ENCODE results near the gene TMOD2. TPM values are rescaled to one million over a fixed set of nuclear protein-coding genes. Genes with fewer than 3 reads are reported as not detected.
"Not testable (repeated sequence)": the region's sequence is repeated elsewhere in the genome, so short reads cannot be mapped to it uniquely, and the experiment has no call there.

Gene TMOD2
- total RNA-seq, 1 donor from 2014 or later, result 11.4 TPM

DNA sequence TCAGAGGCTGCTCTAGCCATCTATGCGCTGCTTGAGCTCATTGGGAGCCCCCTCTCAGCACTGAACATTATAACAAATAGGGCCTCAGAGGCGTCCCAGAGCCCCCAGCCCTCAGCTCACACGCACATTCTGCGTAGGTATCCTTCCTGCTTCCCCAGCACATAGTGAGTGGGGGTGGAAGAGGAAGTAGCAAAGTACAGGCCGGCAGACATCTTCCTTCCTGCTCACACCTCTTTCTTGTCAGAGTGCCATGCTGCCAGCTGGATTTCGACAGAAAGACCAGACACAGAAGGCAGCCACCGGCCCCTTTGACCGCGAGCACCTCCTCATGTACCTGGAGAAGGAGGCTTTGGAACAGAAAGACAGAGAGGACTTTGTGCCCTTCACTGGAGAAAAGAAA, 16.6 kb downstream of the TMOD2 start:
- no peak for DNase-seq (ENCODE audit: extremely low read depth, low read depth, low spot score)

DNA sequence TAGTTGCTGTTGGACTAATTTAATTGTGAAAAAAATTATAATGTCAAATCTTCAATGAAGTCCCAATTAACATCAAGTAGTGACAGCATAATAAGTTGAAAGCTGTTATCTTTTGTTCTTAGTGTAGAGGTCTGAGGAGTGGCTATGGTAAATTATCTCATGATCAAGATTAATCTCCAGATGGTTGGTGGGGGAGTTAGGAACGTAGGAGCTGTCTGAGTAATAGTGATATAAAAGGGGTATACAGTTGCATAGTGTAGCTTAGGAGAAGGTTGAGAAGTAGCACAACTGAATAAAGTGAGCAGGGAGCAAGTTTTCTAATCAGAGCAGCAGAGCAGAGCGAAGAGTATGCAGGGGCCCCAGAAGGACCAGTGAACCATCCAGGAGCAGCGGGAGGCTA, 19.5 kb downstream of the TMOD2 start:
- DNase-seq (ENCODE audit: extremely low read depth, low read depth, low spot score), result no peak

DNA sequence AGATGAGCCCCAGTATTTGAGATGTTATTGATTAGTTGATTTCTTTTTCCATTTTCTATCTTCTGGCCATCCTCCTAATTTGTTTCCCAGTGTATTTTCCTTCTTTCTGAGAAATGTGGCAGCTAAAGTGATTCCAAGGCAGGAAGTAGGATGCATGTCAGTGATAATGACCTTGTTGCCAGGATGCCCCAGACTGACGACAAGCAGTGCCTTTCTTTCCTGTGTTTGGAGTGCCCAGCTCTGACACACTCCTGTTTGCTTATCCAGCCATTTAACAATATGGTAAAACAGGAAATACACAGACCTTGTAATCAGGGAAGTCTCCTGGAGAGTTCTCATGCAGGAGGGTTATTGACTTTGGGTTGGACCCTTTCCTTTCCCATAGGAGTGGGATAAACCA, 20.4 kb downstream of the TMOD2 start:
- DNase-seq (ENCODE audit: extremely low read depth, low read depth, low spot score), result no peak

DNA sequence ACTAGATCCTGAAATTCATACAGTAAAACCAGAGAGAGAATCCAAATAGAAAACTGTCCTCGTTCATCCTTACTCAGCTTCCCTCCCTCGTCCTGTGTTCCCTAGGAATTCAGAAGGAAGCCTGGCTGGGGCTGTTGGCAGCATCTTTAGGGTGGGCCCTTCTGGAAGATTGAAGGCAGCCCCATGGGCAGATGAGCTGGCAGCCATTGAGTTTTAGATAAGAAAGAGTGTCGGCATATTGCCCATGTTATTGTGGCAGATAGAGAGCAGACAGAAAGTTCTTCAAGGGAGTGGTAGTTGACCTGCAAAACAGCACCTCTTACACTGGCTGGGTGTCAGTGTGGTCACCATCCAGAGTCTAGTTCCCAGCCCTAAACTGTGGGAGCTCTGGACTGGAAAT, 23.5 kb downstream of the TMOD2 start:
- no peak for DNase-seq (ENCODE audit: extremely low read depth, low read depth, low spot score)

DNA sequence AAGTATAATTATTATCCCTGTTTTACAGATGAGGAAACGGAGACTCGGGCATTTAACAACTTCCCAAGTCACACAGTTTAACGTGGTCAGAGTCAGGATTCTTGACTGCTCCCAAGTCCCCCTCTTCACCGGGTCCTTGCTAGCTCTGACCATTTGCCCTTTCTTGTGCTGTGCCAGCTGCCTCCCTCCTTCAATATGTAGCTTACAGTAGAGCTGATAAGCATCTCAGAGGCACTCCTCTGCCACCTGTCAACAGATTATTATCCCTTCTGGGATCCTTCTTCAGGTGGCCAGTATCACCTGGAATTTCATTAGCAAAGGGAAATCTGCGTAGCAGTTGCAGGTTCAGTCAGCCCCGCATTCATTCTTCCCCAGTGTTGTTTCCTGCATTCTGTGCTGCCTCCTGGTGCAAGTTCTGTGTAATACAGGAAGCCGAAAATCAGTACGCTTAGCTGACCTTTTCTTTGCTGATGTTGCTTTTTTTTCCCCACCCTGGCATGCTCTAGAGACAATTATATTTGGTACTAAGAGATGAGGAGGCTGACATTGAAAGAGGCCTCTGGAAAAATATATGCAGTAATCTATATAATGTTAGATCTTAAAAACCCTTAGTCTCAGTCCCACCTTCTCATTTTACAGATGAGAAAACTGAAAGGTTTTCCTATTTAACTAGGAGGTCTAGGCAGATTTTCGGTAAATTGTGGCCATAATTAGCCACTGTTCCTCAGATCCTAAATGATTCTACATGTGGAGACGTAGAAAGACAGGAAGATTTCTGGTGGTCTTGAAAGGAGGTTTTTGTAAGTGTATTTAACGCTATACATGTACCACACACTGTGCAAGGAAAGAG, 24.8 kb downstream of the TMOD2 start:
- DNase-seq (ENCODE audit: extremely low read depth, low read depth, low spot score), result no peak

DNA sequence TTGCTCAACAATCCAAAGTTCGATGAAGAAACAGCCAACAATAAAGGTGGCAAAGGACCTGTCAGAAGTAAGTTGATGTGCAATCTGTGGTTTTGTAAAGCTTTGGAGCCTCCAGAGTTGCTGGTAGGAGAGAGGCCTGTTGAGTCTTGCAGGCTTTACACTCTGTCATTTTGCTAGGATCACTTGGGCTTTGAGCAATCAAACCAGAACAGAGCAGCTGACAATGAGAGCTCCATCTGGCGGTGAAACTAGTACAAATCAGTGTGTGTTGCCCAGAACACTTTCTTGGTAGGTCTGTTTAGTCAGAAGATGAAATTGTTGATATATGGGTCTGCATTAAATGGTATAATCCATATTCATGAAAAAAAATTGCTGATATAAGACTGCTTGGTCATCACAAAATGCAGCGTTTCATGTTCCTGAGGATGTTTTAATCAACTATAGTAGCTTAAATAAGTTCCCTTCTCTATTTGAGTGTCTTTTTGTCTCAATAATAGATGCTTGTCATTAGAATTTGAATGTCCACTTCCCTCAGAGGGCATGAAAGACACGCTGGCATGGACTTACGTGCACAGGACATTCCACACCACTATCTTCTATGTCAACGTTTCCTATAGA, 25.7 kb downstream of the TMOD2 start:
- peak; percentile 84 for DNase-seq (ENCODE audit: extremely low read depth, low read depth, low spot score)

DNA sequence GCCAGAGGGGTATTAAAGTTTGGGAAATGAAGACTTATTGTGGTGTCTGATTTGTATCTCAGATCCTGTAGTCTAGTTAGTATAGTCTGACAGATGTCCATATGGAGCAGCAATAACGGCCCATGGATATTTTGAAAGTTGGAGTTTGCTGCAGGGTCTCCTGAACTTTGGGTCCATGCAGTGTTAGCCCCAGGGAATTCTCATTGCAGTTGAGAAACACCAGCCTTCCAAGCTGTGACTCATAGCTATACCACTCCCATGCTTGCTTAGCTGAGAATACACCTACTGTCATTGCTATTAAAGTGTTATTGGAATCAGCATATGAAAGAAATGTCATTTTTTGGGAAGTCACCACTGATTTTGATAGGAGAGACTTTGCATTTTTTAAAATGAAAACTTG, 29.2 kb downstream of the TMOD2 start:
- no peak for DNase-seq (ENCODE audit: extremely low read depth, low read depth, low spot score)

DNA sequence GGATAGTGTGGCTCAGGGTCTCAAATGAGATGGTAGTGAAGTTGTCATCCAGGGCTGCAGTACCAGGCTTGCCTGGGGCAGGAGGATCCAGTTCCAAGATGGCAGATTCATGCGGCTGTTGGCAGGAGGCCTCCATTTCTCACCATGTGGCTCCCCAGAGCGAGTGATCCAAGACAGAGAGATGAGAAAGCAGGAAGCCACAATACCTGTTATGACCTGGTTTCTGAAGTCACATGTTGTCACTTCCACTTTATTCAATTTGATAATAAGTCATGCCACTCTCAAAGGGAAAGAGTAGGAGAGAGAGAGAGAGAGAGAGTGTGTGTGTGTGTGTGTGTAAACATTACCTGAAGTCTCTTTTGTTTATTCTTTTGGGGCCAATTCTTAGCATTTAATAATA, 30.1 kb downstream of the TMOD2 start:
- no peak for DNase-seq (ENCODE audit: extremely low read depth, low read depth, low spot score)

DNA sequence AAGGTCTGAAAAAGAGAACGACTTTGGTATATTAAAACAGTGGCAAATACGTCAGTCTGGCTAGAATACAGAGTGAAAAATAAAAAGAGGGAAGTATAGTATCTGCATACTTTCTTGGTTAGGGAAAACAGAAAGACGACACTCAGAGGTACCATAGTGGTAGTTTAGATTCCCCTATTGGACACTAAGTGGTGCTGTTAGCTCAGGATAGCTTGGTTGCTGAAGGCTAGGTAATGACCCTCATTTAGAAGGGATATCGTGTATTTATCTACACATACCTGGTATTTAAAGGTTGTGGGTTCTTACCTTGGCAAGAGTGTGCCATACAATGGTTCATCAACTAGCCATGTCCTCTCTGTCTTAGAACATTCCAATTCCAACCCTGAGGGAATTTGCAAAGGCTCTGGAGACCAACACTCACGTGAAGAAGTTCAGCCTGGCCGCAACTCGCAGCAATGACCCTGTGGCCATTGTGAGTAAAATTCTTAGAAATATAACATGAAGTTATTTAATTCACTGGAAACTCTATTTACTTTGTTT, 31.0 kb downstream of the TMOD2 start:
- no peak for DNase-seq (ENCODE audit: extremely low read depth, low read depth, low spot score)

DNA sequence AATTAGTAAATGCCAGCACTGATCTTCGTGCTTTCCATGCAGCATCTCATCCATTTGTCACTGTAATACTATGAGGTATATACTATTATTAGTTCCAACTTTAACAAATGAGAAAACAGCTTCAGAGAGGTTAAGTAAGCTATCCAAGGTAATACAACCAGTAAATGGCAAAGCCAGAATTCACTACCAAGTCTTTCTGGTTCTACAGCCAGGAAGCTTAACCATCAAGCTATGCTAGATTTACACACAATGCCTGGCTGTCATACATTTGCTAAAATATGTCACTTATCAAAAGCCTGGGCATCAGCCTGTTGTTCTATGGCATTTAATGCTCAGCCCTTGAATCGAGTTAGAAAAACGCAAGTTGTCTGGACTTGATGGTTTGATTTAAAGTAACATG, 32.6 kb downstream of the TMOD2 start:
- no peak for DNase-seq (ENCODE audit: extremely low read depth, low read depth, low spot score)

DNA sequence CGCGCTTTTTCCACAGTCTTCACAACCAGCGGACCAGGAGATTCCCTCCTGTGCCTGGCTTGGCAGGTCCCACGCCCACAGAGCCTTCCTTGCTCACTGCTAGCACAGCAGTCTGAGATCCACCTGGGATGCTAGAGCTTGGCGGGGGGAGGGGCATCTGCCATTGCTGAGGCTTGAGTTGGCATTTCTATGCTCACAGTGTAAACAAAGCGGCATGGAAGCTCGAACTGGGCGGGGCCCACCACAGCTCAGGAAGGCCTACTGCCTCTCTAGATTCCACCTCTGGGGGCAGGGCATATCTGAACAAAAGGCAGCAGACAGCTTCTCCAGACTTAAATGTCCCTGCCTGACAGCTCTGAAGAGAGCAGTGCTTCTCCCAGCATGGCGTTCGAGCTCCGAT, 35.7 kb downstream of the TMOD2 start:
- not testable (repeated sequence) for DNase-seq (ENCODE audit: extremely low read depth, low read depth, low spot score)

DNA sequence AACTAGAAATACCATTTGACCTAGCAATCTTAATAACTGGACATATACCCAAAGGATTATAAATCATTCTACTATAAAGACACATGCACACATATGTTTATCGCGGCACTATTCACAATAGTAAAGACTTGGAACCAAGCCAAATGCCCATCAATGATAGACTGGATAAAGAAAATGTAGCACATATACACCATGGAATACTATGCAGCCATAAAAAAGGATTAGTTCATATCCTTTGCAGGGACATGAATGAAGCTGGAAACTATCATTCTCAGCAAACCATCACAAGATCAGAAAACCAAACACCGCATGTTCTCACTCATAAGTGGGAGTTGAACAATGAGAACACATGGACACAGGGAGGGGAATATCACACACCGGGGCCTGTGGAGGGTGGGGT, 41.1 kb downstream of the TMOD2 start:
- DNase-seq (ENCODE audit: extremely low read depth, low read depth, low spot score), result not testable (repeated sequence)

DNA sequence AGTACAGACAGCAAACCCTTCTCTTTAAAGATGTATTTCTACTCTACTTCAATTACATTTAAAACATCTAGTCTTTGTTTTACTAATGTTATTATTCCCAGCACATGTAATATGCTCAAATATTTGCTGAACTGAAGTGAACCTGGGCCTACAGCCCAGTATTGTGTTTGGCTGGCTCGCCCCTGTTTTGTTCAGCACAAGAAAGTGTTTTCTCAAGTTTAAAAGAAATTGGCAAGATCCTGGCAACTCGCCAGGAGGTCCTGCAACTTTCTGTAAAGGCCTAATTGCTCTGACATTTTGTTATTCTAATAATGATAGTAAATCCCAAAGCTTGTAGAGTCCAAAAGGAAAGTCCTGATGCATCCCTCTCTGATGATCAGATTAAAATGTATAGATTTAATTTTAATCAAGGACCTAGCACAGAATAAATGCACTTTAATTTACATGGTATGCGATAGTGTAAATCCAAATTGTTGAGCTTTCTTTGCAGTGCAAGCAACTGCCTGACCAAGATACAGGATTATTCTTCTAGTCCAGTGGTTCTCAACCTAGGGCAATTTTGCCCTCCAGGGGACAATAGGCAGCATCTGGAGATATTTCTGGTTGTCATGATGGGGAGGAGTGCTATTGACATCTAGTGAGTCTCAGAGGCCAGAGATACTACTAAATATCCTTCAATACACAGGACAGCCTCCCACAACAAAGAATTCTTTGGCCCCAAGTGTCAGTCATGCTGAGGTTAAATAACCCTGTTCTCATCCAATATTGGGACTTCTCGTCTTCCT, 42.3 kb downstream of the TMOD2 start:
- DNase-seq (ENCODE audit: extremely low read depth, low read depth, low spot score), result no peak

DNA sequence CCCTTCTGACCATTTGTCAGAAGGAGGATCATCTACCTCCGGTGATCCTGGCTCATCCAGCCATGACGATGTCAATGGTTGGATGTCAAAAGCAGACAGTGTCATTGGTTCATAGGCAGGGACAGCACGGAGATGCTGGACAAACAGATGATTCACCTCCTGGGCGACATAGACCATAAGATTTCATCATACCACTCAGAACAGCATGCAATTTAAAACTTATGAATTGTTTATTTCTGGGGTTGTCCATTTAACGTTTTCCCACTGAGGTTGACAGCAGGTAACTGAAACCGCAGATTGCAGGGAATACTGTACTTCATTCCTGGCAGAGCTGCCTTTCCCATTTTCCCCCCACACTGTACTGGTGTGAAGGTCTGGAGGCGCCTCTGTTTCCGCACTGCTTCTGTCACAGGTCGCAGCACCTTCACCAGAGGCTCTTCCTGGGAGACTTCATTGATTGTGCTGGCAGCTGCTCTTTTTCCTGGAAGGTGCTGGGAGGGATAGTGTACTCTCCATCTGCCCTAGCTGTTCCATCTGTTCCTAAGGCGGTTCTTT, 45.5 kb downstream of the TMOD2 start:
- DNase-seq (ENCODE audit: extremely low read depth, low read depth, low spot score), result no peak

DNA sequence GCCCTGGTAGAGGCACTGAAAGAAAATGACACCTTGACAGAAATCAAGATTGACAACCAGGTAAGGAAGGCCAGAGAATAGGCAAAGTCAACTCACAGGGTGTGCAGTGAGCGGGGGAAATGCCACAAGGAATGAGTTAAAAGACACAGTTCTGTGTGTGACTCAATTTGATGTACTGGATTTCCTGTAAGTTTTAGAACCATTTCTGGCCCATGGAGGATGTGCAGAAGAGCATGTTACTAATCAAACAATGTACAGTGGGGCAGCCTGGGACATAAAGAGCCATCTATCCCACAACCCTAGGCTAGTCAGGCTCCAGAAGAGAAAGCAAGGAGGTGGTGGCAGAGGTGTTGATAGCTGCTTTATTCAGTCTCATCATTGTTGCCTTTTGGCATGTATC, 46.9 kb downstream of the TMOD2 start:
- no peak for DNase-seq (ENCODE audit: extremely low read depth, low read depth, low spot score)

DNA sequence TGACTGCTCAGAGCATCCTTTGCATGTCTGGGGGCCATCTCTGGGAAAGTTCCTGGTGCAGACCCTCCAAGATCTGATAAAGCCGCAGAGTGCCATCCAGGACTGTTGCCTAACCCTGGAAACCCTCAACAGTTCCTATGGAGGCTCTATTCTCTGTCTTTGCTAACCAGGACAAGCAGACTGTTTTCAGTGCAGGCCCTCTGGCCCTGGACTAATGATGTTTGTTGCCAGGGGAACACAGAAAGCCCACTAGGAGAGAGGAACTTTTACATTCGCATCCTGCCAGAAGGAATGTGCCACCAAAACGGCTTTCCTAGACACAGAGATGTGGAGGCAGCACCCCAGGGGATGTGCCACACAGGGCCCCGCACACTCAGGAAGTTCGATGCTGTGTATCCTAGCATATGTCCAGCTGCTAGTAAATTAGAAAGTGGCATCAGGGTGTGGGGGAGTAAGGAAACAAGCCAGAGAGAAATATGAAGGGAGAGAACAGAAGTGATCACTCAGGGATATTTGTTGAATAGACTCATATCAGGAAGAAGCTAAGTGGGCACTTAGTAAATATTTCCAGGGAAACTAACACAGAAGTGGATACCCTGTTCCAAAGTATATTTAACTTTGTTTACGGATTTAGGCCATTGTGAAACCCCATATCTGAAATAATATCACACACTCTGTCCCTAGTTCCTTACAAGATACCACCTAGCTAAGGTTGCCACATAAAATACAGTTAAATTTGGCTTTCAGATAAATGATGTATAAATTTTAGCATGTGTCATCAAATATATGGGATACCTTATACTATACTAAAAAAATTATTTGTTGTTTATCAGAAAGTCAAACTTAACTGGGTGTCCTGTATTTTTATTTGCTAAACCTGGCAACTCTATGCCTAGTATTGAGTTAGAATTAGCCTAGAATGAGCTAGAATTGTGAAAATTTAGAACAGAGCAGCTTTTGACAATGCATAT, 48.2 kb downstream of the TMOD2 start:
- DNase-seq (ENCODE audit: extremely low read depth, low read depth, low spot score), result no peak

DNA sequence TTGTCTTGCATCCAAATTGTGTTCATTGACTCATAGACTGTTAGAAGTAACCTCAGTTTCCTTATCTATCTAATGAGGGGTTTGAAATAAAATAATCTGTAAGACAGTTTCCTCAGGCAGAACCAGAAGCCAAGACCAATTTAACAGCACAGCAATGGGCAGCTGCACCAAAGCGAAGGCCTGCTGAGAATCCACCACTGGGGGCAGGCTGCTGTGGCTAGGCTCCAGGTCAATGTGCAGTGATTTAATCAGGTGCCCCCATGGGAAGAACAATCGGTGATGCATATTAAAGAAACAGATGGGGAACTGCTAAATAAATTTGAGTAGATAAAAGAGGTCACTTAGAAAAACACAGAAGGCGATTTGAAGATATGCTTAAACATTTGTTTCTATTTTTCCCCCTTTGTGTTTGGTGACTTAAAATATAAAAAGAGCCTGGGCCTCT, 50.0 kb downstream of the TMOD2 start:
- DNase-seq (ENCODE audit: extremely low read depth, low read depth, low spot score), result no peak

DNA sequence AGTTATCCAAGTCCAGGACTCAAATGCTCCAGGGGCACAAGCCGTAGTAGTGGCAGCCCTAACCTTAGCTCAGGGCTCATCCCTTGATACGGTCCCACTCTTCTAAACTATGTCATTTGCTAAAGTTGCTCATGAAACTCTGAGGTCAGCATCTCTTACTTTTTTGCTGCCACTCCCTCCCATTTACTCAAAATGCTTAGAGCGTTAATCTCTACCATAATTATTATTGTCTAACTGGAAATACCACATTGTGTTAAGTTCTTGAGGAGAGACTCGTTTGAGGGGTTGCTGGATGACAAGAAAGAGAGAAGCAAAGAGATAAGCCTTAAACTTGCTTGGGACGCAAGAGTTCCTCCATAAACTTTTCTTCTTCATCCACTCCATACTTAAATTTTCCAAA, 51.2 kb downstream of the TMOD2 start:
- DNase-seq (ENCODE audit: extremely low read depth, low read depth, low spot score), result no peak

DNA sequence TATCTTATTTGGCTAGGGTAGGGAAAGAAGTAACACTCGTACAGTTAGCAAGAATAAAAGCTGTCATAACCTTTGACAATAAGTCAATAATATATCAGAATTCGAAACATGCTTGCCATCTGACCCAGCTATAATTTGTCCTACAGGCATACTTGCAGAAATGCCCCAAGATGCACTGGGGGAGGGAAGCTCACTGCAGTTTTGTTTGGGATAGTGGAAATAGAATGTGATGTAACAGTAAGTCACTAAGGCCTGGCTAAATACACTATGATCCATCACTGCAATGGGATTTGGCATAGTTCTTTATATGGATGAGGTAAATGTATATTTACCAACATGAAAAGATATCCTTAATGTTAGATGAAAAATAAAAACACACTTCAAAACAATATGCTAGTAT, 52.6 kb downstream of the TMOD2 start:
- no peak for DNase-seq (ENCODE audit: extremely low read depth, low read depth, low spot score)

DNA sequence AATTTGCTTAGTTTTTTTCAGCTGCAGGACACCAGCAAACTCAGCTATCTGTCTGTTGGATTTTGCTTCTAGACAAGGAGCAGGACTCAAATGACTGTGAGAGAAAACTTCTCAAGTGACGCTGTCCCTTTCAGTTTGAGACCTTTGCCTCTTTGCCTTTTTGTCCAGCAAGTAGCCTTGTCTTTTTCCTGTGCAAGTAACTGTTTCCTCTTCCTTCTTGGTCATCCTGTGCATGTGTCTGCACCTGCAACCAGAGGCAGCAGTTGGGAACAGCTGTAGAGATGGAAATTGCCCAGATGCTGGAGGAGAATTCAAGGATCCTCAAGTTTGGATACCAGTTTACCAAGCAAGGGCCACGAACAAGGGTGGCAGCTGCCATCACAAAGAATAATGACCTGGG, 54.7 kb downstream of the TMOD2 start:
- DNase-seq (ENCODE audit: extremely low read depth, low read depth, low spot score), result no peak
